Lung (tissue), 12 donors: ENCODE results near the gene MRPS10. TPM values are rescaled to one million over a fixed set of nuclear protein-coding genes. Genes with fewer than 3 reads are reported as not detected.

Experiments used
- ATAC-seq: fragments of 200-7000 bp; cut with Tn5 transposase; one replicate; pipeline ENCODE4 v1.9.1; 2020; ENCODE audit warnings: moderate number of reproducible peaks; ENCODE audit not compliant: insufficient read depth, low FRiP score
- DNase-seq, 3 donors: peaks; one replicate each; pipeline ENCODE4 v3.0.0-alpha.2; 2013 to 2017
- H3K27ac ChIP-seq, 2 donors: one replicate each; pipeline ENCODE4 v1.5.1; 2013; ENCODE audit warnings: mild to moderate bottlenecking in 2 of 2, moderate library complexity in 2 of 2, control low read depth in 1 of 2, inconsistent platforms in 1 of 2, low read depth in 1 of 2, low read length in 1 of 2
- H3K27me3 ChIP-seq, 3 donors: one replicate each; pipeline ENCODE4 v1.5.1; 2013; ENCODE audit warnings: low read length in 2 of 3; ENCODE audit not compliant: control insufficient read depth in 3 of 3, insufficient read depth in 3 of 3
- H3K36me3 ChIP-seq, 4 donors: one replicate each; pipeline ENCODE4 v1.5.1; 2013; ENCODE audit warnings: low read length in 4 of 4, mild to moderate bottlenecking in 1 of 4, moderate library complexity in 1 of 4; ENCODE audit not compliant: control insufficient read depth in 4 of 4, insufficient read depth in 4 of 4
- H3K4me1 ChIP-seq, 5 donors: one replicate each; pipeline ENCODE4 v1.5.1; 2013; ENCODE audit warnings: low read length in 5 of 5, mild to moderate bottlenecking in 2 of 5, moderate library complexity in 1 of 5; ENCODE audit not compliant: control insufficient read depth in 5 of 5, insufficient read depth in 5 of 5
- H3K4me3 ChIP-seq: one replicate; pipeline ENCODE4 v1.5.1; 2013; ENCODE audit warnings: mild to moderate bottlenecking, control low read depth, moderate library complexity
- H3K9ac ChIP-seq, 2 donors: one replicate each; pipeline ENCODE4 v1.5.1; 2013; ENCODE audit warnings: low read length in 2 of 2, control low read depth in 1 of 2; ENCODE audit not compliant: insufficient read depth in 1 of 2
- H3K9me3 ChIP-seq, 4 donors: one replicate each; pipeline ENCODE4 v1.5.1; 2013; ENCODE audit warnings: low read length in 3 of 4, mild to moderate bottlenecking in 1 of 4, moderate library complexity in 1 of 4; ENCODE audit not compliant: control insufficient read depth in 4 of 4, insufficient read depth in 3 of 4
- CTCF ChIP-seq: IDR thresholded peaks from 2 replicates; pipeline ENCODE4 v1.5.1; 2012; ENCODE audit warnings: mild to moderate bottlenecking; ENCODE audit errors: control extremely low read depth, extremely low read depth
- WGBS, 2 donors: extraction: QIAGEN DNeasy Blood & Tissue Kit; methylation state at CpG; one replicate each; pipeline ENCODE4 v1.1.7; 2013; 5-methylcytosine and 5-hydroxymethylcytosine counted together
- polyA plus RNA-seq, 2 donors: library from polyadenylated mRNA; stranded (reverse); fragments of 200-250 nt; gene quantifications; one replicate each; pipeline ENCODE4 v1.2.1, GENCODE V29; 2013
- total RNA-seq, 2 donors: library from RNA; depleted of rRNA in 1 of 2; stranded (reverse); fragments of >200 nt in 1 of 2; gene quantifications; one replicate each; pipeline ENCODE4 v1.2.1, GENCODE V29; 2014 to 2021
- donor health status: control.
- donor health status: control.
- donor health status: Bipolar disorder and iron deficiency.
- donor health status: healthy.
- donor health status: DM: yes; HTN: yes; CAD: no.

Gene MRPS10
- total and polyA plus RNA-seq, 4 donors = 19.7 to 26.5 (median 22.5) TPM

- Histone ChIP-seq H3K9me3 (peaks cover 0 to 1% (median 0%) of the 10 kb centered on the region in 4 donors), H3K9ac (no peak overlapping the region), H3K36me3 (no peaks in the 10 kb centered on the region), H3K4me3 (no peak overlapping the region), H3K27me3 (no peaks in the 10 kb centered on the region), H3K4me1 (no peaks in the 10 kb centered on the region), H3K27ac (no peak overlapping the region)
- TF ChIP-seq CTCF = no peak
- ATAC-seq = no peak
- 76 to 90% methylated on average over 2 of the region's 2 CpGs for WGBS, 2 donors
- no peak for DNase-seq
Observed at GRCh38 chr6:42158011-42158410, 59.6 kb downstream of the MRPS10 start.

Other genes starting within 250 kb of the MRPS10 start
- 10 to 100 TPM; 19.8 to 26.7 TPM for gene TAF8, start 167.3 kb downstream of the MRPS10 start, total RNA-seq
- 10 to 100 TPM; 14.0 to 14.2 TPM for gene TAF8, start 167.3 kb downstream of the MRPS10 start, polyA plus RNA-seq
- 10 to 100 TPM in 1 of 2 donors, 1 to 10 TPM in 1; 5.9 to 33.1 TPM for gene C6orf132, start 75.2 kb downstream of the MRPS10 start, total RNA-seq
- 10 to 100 TPM; 11.3 to 26.1 TPM for gene C6orf132, start 75.2 kb downstream of the MRPS10 start, polyA plus RNA-seq
- not detected for gene GUCA1A, start 44.5 kb downstream of the MRPS10 start, total RNA-seq
- under 1 TPM; 0.02 to 0.04 TPM for gene GUCA1A, start 44.5 kb downstream of the MRPS10 start, polyA plus RNA-seq
- gene GUCA1B, start 22.9 kb downstream of the MRPS10 start, total RNA-seq = 1 to 10 TPM; 1.2 to 1.7 TPM
- under 1 TPM; 0.44 to 0.93 TPM for gene GUCA1B, start 22.9 kb downstream of the MRPS10 start, polyA plus RNA-seq
- 10 to 100 TPM in 1 of 2 donors, 1 to 10 TPM in 1; 4.8 to 10.4 TPM for gene TRERF1, start 234.1 kb upstream of the MRPS10 start, total RNA-seq
- 1 to 10 TPM; 1.2 to 1.8 TPM for gene TRERF1, start 234.1 kb upstream of the MRPS10 start, polyA plus RNA-seq